ENCODE measurements around the gene INTS13.
A peak's percentile ranks its signal among the peaks of the same experiment; 100 is the strongest.
"Not testable (repeated sequence)": the region's sequence is repeated elsewhere in the genome, so short reads cannot be mapped to it uniquely, and the experiment has no call there.

The INTS13 gene

DNA sequence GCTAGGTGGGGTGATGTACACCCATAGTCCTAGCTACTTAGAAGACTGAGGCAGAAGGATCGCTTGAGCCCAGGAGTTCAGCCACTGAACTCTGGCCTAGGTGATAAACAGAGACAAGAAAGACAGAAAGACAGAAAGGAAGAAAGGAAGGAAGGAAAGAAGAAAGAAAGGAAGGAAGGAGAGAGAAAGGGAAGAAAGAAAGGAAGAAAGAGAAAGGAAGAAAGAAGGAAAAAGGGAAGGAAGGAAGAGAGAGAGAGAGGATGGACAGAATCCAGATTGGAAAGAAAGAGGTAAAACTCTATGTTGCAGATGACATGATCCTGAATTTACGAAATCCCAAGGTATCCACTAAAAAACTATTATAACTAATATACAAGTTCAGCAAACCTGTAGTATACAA, 8.2 kb downstream of the INTS13 start:
- DNase-seq: no peak

DNA sequence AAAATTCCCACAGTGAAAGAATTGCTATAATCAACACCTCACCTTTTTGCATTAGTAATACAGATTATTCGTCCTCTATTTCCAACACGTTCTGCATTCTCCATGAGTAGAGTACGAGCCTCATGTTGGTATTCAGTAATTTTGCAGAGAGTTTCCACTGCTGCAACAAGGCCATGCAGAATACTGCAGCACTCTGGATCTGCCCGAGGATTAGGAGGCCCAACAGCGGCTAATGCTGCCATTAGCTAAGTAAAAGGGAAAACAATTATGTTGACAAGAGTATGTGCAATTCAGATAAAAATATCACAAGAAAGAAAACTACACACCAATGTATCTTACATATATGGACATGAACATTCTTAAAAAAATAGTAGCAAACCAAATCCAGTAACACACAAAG, 9.1 kb downstream of the INTS13 start:
- DNase-seq: no peak

DNA sequence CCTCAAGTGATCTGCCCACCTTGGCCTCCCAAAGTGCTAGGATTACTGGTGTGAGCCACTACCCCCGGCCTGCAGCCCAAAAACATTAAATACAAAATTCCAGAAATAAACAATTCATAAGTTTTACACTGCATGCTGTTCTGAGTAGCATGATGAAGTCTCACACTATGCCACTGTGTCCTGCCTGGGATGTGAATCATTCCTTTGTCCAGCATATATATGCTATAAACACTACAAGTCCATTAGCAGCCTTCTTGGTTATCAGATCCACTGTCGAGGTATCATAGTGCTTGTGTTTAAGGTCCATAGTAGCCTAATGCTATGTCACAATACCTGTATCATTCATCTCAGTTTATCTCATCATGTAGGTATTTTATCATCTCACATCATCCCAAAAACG, 15.9 kb downstream of the INTS13 start:
- no peak for DNase-seq

DNA sequence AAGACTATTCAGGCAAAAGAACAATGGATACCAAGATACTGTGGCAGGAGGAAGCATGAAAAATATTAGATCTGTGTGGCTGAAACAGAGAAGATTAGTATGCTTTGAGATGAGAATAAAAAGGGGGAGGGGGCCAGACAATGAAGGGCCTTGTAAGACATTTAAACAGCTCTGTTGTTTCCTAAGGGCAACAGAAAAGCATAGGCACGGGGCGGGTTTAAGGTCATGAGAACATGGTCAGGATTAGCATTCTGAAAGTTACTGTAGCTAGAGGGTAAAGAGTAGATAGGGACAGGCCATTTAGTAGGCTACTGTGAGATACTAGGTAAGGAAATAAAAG, 18.6 kb downstream of the INTS13 start:
- DNase-seq: no peak

DNA sequence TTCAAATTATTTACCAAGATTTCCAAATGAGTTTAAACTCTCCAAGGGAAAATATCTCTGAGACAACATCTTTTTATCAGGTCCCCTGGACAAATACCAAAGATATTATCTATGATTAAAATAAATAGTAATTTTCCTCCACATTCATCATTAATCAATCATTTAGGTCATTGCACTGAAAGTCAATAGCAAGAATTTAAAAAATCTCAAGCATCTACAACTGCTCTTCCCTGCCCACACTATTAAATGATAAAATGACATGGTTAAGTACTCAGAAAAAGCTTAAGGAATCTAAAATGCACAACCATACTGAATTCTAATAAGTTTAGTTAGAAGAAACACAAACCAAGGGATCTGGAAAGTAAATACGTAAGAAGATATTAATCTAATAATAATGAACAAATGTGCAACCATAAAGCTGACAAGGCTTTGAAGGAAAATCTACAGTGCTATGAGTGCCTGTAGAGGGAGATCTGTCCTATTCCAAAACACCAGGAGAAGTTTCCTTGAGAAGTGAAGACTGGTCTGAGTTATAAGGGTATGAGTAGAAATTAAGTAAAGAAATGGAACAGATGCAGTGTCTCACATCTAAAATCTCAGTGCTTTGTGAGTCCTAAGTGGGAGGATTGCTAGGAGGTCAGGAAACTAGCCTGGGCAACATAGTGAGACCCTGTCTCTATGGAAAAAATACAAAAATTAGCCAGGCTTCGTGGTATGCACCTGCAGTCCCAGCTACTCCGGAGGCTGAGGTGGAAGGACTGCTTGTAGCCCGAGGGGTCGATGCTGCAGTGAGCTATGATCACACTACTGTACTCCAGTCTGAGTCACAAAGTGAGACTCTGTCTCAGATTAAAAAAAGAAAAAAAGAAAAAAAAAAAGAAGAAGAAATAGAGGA, 19.2 kb downstream of the INTS13 start:
- no peak for DNase-seq

DNA sequence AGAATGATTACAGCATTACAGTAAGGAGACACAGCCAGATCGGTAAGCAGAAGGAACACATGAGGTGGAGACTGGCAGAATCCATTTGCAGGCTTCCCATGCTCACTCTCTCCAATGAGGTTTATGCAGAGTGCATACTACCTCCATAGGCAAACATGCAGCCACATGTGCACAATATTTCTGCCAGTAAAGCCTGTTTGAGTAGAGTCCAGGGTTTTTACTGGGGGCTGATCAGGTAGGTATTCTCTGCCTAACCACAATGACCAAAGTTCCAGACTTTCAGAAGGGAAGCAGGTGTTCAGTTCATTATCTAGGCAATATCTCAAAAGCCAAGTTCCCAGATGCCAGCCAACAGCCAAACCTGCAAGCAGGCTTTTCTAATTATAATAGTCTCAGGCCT, 31.1 kb downstream of the INTS13 start:
- DNase-seq: no peak

DNA sequence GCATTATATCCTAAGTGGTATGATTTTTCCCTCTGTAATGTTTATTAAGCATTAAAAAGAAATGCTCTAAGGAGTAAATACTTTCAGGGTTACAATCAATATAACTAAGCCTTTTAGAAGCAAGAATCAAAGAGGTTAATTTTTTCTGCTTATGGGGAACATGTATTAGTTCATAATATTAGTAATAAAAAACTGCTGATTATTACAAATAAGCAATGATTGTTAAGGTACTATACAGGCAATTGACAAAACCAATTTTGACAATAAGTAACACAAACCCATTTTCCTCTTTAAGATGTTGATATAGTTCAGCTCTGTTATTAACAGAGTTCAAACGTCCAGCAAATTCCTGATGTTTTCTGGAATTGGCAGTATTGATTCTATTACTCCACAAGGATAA, 31.8 kb downstream of the INTS13 start:
- DNase-seq: no peak

DNA sequence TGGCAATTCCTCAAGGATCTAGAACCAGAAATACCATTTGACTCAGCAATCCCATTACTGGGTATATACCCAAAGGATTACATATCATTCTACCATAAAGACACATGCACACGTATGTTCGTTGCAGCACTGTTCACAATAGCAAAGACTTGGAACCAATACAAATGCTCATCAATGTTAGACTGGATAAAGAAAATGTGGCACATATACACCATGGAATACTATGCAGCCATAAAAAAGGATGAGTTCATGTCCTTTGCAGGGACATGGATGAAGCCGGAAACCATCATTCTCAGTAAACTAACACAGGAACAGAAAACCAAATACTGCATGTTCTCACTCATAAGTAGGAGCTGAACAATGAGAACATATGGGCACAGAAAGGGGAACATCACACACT, 34.4 kb downstream of the INTS13 start:
- not testable (repeated sequence) for DNase-seq

DNA sequence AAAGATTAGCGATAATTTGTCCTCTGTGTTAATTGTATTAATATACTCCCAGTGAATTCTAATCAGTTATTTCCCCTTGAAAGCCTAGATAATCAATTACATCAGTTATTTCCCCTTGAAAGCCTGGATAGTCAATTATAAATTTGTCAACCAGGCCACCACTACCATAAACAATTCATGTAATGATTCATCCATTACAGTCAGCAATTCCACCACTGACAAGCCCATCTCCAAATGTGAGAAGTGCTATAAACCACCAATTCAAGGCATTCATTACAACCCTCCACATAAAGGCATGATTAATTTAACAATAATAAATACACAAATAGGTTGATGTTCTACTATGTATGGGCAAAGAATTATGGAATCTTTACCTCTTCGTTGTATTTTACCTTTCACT, 40.9 kb downstream of the INTS13 start:
- no peak for DNase-seq

DNA sequence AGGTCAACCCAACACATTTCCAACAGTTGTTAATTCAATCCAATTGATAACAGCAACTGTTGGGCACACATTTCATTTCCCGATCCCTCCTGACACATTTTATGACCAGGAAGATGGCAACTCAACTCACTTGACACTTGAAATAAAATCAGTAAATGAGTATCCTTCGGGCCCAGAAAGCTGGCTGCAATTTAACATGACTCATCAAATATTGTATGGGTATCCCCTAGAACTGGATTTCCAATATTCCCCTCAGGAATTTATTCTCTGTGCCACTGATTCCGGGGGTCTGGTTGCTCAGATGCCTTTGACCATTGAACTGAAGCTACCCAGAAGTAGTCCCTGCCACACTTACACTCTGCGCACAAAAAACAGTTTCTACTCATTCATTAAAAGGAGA, 42.1 kb downstream of the INTS13 start:
- DNase-seq: no peak

DNA sequence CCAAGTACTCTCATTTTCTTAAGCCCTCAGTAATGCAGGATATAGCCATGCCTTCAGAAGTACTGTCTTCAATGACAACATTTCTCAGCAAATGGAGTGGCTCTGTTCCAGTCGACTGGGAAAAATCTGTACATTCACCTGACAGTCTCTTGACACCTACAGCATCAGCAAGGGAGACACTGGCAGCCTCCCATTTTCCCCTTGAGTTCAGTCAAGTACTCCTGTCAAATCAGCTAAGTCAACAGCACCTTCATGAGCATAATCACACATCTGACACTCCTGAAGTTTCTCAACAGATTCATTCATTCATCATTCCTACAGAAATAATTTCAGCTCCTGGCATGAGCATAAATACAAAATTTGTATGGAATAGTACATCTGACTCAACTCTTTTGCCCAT, 46.1 kb downstream of the INTS13 start:
- no peak for DNase-seq

DNA sequence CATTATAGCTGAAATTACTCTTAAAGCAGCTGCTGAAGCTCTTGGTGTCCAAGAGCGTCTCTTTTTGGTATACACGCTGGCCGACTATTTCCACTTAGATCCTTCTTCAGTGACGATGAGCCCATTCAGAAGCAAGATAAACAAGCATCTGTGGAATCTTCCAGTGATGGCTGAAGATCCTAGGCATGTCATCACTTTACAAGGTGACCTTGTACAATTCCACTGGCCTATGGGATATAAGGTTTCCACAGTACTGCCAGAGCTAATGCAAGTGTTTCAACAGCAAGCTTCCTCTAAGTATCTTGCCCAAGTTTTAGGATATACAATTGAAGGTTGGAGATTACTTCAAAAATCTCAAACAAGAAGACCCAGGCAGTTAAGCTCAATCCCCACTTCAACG, 47.0 kb downstream of the INTS13 start:
- DNase-seq: no peak

DNA sequence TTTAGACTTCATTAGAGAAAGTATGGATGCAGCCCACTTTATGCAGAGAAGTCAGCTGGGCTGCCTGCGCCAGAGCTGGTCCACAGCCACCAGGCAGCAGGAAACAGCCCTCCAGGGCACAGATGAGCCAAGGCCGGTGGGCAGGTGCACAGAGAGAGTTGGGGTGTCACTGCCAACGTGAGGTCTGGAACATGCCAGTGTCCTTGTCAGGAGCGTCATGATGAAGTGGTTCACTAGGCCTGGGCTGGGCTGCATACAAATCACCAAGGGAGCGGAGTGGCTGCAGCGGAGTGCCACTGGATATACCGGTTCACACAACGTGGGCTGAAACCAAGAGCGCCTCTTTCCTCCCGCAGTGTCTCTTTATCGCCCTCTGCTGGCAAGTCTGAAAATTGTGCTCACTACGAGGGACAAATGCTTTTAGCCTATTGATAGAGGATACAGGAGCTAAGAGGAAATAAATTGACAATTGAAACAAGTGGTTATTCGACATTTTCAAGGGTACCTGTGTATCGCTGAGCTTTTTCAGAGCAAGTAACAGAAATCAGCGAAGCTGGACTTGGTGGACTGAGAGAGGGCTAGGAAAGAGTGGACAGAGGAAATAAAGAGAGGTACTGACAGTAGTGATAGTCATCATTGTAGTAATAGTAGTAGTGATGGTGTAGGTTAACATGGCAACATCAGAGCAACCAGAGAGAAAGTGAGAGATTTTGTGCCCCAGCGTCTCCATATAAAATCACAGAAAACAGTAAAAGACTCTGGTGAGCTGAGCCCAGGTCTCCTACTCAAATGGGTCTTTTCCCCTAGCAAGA, 52.8 kb downstream of the INTS13 start:
- peak; percentile 79 to 83 for DNase-seq

DNA sequence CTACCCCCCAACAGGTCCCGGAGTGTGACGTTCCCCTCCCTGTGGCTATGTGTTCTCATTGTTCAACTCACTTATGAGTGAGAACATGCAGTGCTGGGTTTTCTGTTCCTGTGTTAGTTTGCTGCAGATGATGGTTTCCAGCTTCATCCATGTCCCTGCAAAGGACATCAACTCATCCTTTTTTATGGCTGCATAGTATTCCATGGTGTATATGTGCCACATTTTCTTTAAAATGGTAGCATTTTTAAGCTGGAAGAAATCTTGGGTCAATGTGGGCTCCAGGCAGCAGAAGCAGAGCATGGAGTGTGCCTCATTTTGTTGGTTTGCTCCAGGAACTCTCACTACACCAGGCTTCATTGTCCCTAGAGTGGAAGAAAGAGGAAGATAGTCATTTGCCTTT, 57.2 kb downstream of the INTS13 start:
- DNase-seq: no peak

DNA sequence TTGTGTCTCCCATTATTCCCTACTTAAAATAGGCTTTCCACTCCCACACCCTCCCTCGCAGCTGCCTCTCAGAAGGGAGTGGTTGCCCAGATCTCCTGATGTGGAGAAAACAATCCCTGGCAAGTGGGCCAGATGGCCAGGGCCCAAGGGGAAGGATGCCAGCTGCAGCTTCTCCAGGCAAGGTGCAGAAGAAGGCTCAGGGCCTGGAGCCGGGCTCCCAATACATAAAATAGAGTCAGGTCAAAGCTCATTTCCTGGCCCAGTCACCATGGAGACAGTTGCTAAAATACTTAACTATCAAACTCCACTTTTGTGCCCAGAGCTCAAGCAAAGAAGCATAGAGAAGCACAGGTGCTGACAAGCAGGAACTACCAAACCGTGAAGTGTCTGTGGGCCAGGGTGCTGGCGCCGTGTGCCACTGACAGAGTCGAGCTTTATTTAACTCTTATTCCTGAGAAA, 59.1 kb downstream of the INTS13 start:
- DNase-seq: no peak

DNA sequence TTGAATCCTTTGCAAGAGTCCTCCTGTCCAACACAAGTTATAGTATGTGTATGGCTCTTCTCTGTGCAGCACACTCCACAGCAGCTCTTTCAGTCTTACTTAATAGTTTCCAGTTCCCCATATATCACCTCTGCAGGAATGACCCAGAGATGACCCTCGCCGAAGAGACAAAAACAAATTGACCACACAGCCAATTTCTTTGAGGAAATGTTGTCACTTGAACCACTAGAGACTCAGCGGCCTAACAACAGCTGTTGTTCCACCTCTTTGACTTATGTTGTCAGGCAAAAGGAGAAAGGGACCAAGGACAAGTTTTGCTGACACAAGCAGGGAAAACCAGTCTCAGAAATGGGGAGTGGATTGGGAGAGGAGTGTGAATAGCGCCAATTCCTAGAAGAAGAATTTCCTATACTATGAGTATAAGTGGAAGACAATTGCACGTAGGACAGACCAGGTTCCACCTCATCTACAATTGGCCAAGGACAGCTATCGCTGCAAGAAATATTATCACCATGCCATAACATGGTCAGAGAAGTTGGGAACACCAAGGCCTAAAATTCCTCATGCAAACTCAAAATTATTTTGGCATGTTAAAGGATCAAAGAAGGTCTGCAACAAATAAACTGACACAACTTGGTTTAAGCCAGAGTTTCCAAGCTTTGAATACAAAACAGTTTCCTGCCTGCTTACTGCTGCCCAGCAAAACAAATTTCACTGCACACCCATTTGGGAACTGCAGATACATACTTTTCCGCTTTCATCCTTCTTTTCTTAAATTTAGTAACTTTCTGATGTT, 63.1 kb downstream of the INTS13 start:
- DNase-seq: no peak

DNA sequence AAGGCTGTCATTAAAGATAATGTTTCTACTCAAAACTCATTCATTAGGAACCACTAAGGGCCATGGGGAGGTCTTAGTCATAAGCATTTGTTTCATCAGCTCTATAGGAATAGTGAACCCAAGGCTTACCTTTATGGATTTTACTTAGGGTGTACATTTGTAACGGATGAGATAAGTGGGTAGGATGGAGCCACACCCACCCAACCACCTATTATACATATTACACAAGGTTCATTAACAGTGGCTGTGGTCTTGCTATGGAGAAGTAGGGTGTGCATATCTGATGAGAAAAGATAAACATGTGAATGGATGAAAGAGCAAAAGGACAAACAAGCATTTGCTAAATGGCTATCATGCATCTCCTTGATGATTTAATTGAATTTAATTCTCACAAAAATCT, 65.2 kb downstream of the INTS13 start:
- DNase-seq: no peak

DNA sequence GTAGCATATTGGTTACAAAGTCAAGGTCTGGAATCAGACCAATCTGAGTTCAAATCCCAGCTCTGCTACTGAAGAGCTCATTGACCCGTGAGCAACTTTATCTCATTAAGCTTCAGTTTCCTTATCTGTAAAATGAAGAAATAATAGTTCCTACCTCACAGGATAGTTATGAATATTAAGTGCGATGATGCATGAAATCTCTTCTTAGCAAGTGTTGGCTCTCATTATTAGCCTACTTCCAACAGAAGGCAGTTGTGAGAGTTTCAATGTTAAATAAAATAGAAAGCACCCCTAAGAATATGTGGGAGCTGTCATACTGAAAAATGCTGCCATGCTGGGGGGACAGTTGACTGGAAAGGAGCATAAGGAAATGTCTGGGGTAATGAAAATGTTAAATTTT, 65.8 kb downstream of the INTS13 start:
- DNase-seq: no peak

DNA sequence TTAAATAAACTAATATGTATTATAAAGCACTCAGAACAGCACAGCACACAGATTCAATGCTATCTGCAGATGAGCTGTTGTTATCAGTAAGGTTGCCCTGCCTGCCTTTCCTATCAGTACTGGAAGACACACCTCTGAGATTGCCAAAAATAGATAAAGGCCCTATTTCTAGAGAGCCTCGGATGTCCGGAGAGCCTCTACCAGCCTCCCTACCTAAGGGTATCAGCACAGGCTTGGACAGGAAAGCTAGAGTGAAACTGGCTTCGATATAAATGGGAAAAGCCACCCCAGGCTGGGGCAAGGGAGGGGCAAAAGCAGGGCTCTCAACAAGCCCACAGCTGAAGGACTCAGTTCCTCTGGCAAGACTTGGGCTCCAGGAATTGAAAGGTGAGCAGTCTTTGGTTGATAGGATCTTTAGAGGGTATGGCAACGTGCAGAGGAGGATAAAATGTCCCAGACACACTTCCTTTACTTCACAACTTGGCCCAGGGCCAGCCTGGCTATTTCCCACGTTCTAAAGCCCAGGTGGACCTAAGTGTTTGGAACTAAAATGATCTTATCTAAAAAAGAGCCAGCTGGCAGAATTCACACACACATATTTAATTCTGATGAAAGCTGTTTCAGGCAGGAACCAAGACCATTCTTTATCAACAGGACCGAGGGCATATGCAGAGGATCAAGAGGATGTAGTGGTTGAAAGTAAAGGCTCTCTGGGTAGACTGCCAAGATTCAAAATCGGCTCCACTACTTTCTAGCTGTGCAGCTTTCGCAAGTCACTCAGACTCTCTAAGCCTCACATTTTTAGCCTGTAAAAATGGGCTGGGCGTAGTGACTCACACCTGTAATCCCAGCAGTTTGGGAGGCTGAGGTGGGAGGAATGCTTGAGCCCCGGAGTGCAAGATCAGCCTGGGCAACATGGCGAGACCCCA, 67.0 kb downstream of the INTS13 start:
- no peak for DNase-seq

DNA sequence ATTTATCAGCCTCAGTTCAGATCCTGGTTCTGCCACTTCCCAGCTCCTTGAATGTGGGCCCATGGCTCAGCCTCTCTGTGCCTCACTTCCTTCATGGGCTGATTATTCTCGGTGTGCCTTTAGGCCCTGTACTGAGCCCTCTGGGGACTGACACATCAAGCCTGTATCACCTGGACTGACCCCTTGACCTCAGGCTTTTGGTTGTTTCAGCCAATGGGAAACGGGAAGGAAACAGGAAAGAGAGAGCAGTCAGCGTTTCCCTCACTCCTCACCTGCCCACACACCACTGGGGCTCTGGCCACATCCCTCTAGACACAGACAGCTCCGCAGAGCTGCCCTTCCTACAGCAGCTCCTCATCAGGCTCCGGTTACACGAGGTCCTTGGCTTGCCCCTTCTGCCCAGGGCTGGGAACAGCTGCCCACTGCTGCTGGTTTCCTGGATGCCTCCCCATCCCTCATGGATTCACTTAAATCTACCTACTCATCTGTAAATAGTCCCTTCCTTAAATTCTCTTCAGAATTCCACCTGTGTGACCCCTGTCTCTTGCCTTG, 67.8 kb downstream of the INTS13 start:
- no peak for DNase-seq

DNA sequence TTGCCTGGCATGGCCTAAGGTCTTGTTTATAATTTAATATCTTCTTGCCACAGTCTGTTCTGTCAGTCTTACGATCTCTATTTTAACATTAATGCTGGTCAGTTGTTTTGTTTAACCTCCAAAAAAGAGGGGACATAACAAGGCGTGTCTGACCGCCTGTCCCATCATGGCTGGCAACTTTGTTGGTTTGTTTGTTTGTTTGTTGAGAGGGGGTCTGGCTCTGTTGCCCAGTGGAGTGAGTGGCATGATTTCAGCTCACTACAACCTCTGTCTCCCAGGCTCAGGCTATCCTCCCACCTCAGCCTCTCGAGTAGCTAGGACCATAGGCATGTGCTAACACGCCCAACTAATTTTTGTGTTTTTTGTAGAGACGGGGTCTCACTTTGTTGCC, 68.7 kb downstream of the INTS13 start:
- DNase-seq: no peak

Data from stimulated activated CD4-positive, alpha-beta T cell treated with anti-CD3 and anti-CD28 coated beads, Interleukin-2, amount 100 ng/mL, for 24 hours (primary cell).